HEK293 (cell line): ENCODE measurements around the gene RBM4B.

Experiments used
- CTCF ChIA-PET: fragments of 350-600 bp; formaldehyde crosslinking; extraction: SDS; loops from one replicate; lab custom pipeline; 2021; ENCODE audit warnings: antibody characterized with exemption; lab: Yijun Ruan, JAX
- POLR2A ChIA-PET: fragments of 300-600 bp; formaldehyde crosslinking; extraction: SDS; loops from one replicate; lab custom pipeline; 2020; ENCODE audit warnings: antibody characterized with exemption, inconsistent platforms; lab: Yijun Ruan, JAX
- H3K27ac ChIP-seq: fragments of 200-500 bp; sonication (Bioruptor generic); 2 replicates; pipeline ENCODE4 v1.5.1; 2014; ENCODE audit warnings: low read depth, low read length, control low read depth, inconsistent platforms; ENCODE audit errors: extremely low read depth
- H3K36me3 ChIP-seq, 2 experiments: fragments of 200-500 bp in 1 of 2; sonication (Bioruptor generic) in 1 of 2; 1 replicate in 1 of 2; 2 replicates in 1 of 2; pipeline ENCODE4 v1.5.1; 2014 to 2017; ENCODE audit warnings: inconsistent platforms in 2 of 2, low read length in 2 of 2; ENCODE audit not compliant: control insufficient read depth in 2 of 2, insufficient read depth in 1 of 2
- H3K4me1 ChIP-seq: fragments of 200-500 bp; sonication (Bioruptor generic); 2 replicates; pipeline ENCODE4 v1.5.1; 2014; ENCODE audit warnings: mild to moderate bottlenecking, low read length, inconsistent platforms; ENCODE audit not compliant: control insufficient read depth, insufficient read depth
- H3K4me3 ChIP-seq: 2 replicates; pipeline ENCODE4 v1.5.1; 2011; ENCODE audit warnings: low read depth, mild to moderate bottlenecking, control low read depth, low read length, moderate library complexity
- H3K9me3 ChIP-seq: fragments of 200-500 bp; sonication (Bioruptor generic); 2 replicates; pipeline ENCODE4 v1.5.1; 2014; ENCODE audit warnings: low read depth, low read length, inconsistent platforms; ENCODE audit not compliant: control insufficient read depth, insufficient read depth
- ELK4 ChIP-seq: IDR thresholded peaks from 2 replicates; pipeline ENCODE4 v1.6.1; 2011; ENCODE audit warnings: mild to moderate bottlenecking, low read depth, low read length, borderline replicate concordance
- KLF10 ChIP-seq: fragments of 450-650 bp; IDR thresholded peaks from 2 replicates; pipeline ENCODE4 v1.5.1; 2018; ENCODE audit warnings: missing biosample characterization, mild to moderate bottlenecking, missing genetic modification characterization
- REST ChIP-seq: fragments of 450-650 bp; formaldehyde crosslinking; IDR thresholded peaks from 2 replicates; pipeline ENCODE4 v1.5.1; 2016; ENCODE audit warnings: missing biosample characterization, missing genetic modification characterization
- ZBTB8A ChIP-seq: fragments of 450-650 bp; formaldehyde crosslinking; IDR thresholded peaks from 2 replicates; pipeline ENCODE4 v1.5.1; 2016; ENCODE audit warnings: missing biosample characterization, missing genetic modification characterization
- ZFP41 ChIP-seq: fragments of 450-650 bp; formaldehyde crosslinking; IDR thresholded peaks from 2 replicates; pipeline ENCODE4 v1.5.1; 2016; ENCODE audit warnings: missing biosample characterization, missing genetic modification characterization, borderline replicate concordance
- ZNF211 ChIP-seq: fragments of 450-650 bp; formaldehyde crosslinking; IDR thresholded peaks from 2 replicates; pipeline ENCODE4 v1.5.1; 2016; ENCODE audit warnings: low read depth, missing biosample characterization, missing genetic modification characterization
- ZNF335 ChIP-seq: fragments of 450-650 bp; formaldehyde crosslinking; conservative IDR thresholded peaks from 2 replicates; pipeline ENCODE4 v1.5.1; 2016; ENCODE audit warnings: missing biosample characterization, missing genetic modification characterization
- ZNF404 ChIP-seq: fragments of 450-650 bp; formaldehyde crosslinking; IDR thresholded peaks from 2 replicates; pipeline ENCODE4 v1.5.1; 2017; ENCODE audit warnings: missing biosample characterization, missing genetic modification characterization
- ZNF549 ChIP-seq: fragments of 450-650 bp; IDR thresholded peaks from 2 replicates; pipeline ENCODE4 v1.5.1; 2018; ENCODE audit warnings: missing biosample characterization, missing genetic modification characterization, mild to moderate bottlenecking, inconsistent platforms, moderate library complexity
- ZNF596 ChIP-seq: fragments of 450-650 bp; IDR thresholded peaks from 2 replicates; pipeline ENCODE4 v1.5.0; 2018; ENCODE audit warnings: missing biosample characterization, mild to moderate bottlenecking, missing genetic modification characterization, moderate library complexity
- ZSCAN23 ChIP-seq: fragments of 450-650 bp; formaldehyde crosslinking; IDR thresholded peaks from 2 replicates; pipeline ENCODE4 v1.5.1; 2016; ENCODE audit warnings: missing biosample characterization, missing genetic modification characterization
- TF ChIP-seq, protein P1 (sequence below): fragments of 450-650 bp; formaldehyde crosslinking; IDR thresholded peaks from 2 replicates; pipeline ENCODE4 v1.5.1; 2017; ENCODE audit warnings: missing biosample characterization, missing genetic modification characterization
- TF ChIP-seq, protein P2 (sequence below): fragments of 450-650 bp; formaldehyde crosslinking; IDR thresholded peaks from 2 replicates; pipeline ENCODE4 v1.5.1; 2017; ENCODE audit warnings: missing biosample characterization, mild to moderate bottlenecking, missing genetic modification characterization, moderate library complexity
- TF ChIP-seq, protein P3 (sequence below): fragments of 450-650 bp; formaldehyde crosslinking; IDR thresholded peaks from 2 replicates; pipeline ENCODE4 v1.5.1; 2017; ENCODE audit warnings: missing biosample characterization, missing genetic modification characterization
- TF ChIP-seq, protein P4 (sequence below): fragments of 450-650 bp; IDR thresholded peaks from 2 replicates; pipeline ENCODE4 v1.5.1; 2018; ENCODE audit warnings: missing biosample characterization, mild to moderate bottlenecking, missing genetic modification characterization
- TF ChIP-seq, protein P5 (sequence below): fragments of 450-650 bp; formaldehyde crosslinking; IDR thresholded peaks from 2 replicates; pipeline ENCODE4 v1.5.0; 2017; ENCODE audit warnings: missing biosample characterization, missing genetic modification characterization, borderline replicate concordance

The RBM4B gene

DNA sequence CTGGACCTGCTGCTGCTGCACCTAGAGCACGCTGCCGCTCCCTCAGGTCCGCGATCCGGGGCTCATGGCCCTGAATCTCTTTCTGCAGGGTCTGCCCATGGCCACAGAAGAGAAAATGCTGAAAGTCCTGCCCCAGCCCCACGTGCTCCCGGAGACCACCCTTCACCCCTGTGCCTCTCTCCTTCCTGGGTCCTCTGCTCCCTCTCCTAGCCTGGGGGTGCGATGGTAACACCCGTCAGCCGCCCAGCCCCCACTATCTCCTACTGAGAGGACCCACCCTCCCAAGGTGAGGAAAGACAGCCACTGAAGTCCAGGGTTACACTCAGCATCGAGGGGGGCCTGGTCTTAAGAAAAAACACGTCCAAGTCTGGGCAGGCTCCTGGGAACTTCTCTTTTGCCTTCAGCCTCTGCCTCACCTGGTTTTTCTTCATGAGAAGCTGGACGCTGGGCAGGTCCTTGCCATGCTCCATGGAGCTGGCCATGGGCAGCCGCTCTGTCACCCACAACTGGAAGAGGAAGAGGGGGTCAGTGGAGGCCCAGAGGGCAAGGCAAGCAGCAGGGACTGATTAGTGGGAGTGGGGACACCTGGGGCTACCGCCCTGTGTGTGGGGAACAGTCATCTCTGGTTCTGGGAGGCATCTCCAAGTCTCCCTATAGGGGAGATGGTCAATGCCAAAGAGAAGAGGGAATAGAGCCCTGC, 15.8 kb upstream of the RBM4B start:
- H3K4me3 ChIP-seq, result no peak overlapping the region
- no peaks in the 10 kb centered on the region for H3K9me3 ChIP-seq
- TF ChIP-seq KLF10 (no peak), ZFP41 (tag by site-specific recombination) (no peak), ZNF549 (tag by site-specific recombination) (no peak), REST (tag by site-specific recombination) (no peak), ZNF335 (tag by site-specific recombination) (no peak)
- TF ChIP-seq, protein P1, sequence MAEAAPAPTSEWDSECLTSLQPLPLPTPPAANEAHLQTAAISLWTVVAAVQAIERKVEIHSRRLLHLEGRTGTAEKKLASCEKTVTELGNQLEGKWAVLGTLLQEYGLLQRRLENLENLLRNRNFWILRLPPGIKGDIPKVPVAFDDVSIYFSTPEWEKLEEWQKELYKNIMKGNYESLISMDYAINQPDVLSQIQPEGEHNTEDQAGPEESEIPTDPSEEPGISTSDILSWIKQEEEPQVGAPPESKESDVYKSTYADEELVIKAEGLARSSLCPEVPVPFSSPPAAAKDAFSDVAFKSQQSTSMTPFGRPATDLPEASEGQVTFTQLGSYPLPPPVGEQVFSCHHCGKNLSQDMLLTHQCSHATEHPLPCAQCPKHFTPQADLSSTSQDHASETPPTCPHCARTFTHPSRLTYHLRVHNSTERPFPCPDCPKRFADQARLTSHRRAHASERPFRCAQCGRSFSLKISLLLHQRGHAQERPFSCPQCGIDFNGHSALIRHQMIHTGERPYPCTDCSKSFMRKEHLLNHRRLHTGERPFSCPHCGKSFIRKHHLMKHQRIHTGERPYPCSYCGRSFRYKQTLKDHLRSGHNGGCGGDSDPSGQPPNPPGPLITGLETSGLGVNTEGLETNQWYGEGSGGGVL, result no peak
- TF ChIP-seq, protein P2, sequence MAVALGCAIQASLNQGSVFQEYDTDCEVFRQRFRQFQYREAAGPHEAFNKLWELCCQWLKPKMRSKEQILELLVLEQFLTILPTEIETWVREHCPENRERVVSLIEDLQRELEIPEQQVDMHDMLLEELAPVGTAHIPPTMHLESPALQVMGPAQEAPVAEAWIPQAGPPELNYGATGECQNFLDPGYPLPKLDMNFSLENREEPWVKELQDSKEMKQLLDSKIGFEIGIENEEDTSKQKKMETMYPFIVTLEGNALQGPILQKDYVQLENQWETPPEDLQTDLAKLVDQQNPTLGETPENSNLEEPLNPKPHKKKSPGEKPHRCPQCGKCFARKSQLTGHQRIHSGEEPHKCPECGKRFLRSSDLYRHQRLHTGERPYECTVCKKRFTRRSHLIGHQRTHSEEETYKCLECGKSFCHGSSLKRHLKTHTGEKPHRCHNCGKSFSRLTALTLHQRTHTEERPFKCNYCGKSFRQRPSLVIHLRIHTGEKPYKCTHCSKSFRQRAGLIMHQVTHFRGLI (tag by site-specific recombination), result no peak
- peaks cover 0 to 82% of the 10 kb centered on the region in 2 experiments; a peak in 2 of 3 replicates for H3K36me3 ChIP-seq
- POLR2A ChIA-PET, result no interaction called here
- H3K27ac ChIP-seq, result no peak overlapping the region
- CTCF ChIA-PET, result interaction anchor here (0.5 to 7.3 kb wide), 13 partner anchors 15 to 1133 kb away, joined by 3 to 62 read pairs (median 3); no protein-coding TSS in a partner anchor
- no peaks in the 10 kb centered on the region for H3K4me1 ChIP-seq

DNA sequence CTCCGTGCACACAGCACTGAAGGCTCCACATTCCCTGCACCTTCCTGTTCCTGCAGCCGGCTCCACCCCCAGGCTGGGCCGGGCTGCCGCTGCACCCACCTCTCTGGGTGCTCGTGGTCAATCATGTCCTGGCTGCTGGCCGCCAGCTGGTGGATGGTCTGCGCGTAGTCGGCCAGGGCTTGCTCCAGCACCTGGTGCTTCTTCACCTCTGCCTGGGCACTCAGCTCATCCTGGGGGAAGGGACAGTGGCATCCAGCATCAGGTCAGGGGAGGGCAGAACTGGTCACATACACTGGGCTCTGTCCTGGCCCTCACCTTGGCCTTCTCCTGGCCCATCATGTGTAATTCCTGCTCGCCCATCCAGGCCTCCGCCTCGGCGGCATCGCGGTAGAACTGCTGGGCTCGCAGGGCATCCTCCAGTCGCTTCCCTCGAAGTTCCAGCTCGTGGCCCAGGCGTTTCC, 15.2 kb upstream of the RBM4B start:
- POLR2A ChIA-PET, result no interaction called here
- H3K36me3 ChIP-seq, result peaks cover 0 to 82% of the 10 kb centered on the region in 2 experiments; a peak in 2 of 3 replicates
- TF ChIP-seq ZBTB8A (no peak), ZNF211 (tag by site-specific recombination) (no peak), ZNF596 (no peak), ELK4 (no peak), ZSCAN23 (tag by site-specific recombination) (no peak), ZNF404 (tag by site-specific recombination) (no peak)
- TF ChIP-seq, protein P3, sequence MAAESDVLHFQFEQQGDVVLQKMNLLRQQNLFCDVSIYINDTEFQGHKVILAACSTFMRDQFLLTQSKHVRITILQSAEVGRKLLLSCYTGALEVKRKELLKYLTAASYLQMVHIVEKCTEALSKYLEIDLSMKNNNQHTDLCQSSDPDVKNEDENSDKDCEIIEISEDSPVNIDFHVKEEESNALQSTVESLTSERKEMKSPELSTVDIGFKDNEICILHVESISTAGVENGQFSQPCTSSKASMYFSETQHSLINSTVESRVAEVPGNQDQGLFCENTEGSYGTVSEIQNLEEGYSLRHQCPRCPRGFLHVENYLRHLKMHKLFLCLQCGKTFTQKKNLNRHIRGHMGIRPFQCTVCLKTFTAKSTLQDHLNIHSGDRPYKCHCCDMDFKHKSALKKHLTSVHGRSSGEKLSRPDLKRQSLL (tag by site-specific recombination), result no peak
- TF ChIP-seq, protein P4, sequence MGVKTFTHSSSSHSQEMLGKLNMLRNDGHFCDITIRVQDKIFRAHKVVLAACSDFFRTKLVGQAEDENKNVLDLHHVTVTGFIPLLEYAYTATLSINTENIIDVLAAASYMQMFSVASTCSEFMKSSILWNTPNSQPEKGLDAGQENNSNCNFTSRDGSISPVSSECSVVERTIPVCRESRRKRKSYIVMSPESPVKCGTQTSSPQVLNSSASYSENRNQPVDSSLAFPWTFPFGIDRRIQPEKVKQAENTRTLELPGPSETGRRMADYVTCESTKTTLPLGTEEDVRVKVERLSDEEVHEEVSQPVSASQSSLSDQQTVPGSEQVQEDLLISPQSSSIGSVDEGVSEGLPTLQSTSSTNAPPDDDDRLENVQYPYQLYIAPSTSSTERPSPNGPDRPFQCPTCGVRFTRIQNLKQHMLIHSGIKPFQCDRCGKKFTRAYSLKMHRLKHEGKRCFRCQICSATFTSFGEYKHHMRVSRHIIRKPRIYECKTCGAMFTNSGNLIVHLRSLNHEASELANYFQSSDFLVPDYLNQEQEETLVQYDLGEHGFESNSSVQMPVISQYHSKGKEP (tag by site-specific recombination), result no peak
- TF ChIP-seq, protein P5, sequence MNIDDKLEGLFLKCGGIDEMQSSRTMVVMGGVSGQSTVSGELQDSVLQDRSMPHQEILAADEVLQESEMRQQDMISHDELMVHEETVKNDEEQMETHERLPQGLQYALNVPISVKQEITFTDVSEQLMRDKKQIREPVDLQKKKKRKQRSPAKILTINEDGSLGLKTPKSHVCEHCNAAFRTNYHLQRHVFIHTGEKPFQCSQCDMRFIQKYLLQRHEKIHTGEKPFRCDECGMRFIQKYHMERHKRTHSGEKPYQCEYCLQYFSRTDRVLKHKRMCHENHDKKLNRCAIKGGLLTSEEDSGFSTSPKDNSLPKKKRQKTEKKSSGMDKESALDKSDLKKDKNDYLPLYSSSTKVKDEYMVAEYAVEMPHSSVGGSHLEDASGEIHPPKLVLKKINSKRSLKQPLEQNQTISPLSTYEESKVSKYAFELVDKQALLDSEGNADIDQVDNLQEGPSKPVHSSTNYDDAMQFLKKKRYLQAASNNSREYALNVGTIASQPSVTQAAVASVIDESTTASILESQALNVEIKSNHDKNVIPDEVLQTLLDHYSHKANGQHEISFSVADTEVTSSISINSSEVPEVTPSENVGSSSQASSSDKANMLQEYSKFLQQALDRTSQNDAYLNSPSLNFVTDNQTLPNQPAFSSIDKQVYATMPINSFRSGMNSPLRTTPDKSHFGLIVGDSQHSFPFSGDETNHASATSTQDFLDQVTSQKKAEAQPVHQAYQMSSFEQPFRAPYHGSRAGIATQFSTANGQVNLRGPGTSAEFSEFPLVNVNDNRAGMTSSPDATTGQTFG (tag by site-specific recombination), result no peak
- H3K27ac ChIP-seq, result no peak overlapping the region
- CTCF ChIA-PET, result interaction anchor here (0.5 to 7.3 kb wide), 7 partner anchors 16 to 203 kb away, joined by 3 to 62 read pairs (median 3); no protein-coding TSS in a partner anchor
- no peaks in the 10 kb centered on the region for H3K9me3 ChIP-seq
- H3K4me1 ChIP-seq, result no peaks in the 10 kb centered on the region
- H3K4me3 ChIP-seq, result no peak overlapping the region
